AML-193 (cell line): ENCODE data around the gene ADGRD2.

ENCODE experiments used
- DNase-seq, 2 experiments: peaks; one replicate each; lab custom pipeline; 2025; lab: John Stamatoyannopoulos, UW

The ADGRD2 gene

GRCh38 chr9:124479947-124480620 is 29.8 kb downstream of the ADGRD2 start:
- no peak for DNase-seq

DNA sequence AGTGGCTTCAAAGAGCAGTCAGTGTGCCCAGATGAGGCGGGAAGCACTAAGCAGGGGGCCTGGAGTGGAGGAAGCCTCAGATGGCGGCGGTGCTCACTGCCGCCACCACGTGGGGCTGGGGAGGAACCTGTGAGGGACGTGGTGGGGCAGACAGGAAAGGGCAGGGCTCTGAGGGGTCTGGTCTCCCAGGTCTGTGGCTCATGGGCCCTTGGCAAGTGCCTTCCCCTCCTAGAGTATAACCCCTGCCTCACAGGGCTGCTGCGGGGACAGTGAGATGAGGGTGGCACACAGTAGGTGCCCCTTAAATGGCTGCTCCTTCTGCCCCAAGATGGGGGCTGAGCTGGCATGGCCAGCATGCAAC is 30.4 kb downstream of the ADGRD2 start:
- no peak for DNase-seq

GRCh38 chr9:124481115-124481514 is 30.9 kb downstream of the ADGRD2 start:
- peak in 1 of 2 experiments; percentile 2 for DNase-seq

DNA sequence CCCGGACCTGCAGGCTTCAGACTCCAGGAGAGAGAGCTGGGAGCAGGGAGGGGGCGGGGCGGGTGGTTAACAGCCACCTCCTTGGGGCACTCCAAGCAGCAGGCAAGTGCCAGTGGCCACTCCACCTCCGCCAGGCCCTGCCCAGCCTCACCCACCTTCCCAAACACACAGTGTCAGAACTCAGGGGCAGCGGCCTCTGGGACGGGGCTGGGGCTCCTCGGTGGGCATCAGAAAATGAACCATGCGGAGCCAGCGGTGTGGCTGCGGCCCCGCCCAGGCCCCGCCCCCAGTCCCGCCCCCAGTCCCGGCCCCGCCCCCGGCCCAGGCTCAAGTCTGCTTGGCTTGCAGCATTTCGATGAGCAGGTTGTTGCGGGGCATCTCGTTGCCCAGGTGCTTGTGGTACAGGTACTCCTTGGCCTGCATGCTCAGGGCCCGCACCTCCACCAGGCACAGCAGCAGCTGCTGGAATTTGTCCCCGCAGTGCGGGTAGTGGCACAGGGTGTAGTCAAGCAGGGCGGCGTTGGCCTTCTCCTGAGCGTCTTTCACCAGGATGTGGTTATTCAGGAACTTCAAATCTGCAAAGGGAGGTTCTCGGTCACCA is 32.3 kb downstream of the ADGRD2 start:
- DNase-seq = no peak

DNA sequence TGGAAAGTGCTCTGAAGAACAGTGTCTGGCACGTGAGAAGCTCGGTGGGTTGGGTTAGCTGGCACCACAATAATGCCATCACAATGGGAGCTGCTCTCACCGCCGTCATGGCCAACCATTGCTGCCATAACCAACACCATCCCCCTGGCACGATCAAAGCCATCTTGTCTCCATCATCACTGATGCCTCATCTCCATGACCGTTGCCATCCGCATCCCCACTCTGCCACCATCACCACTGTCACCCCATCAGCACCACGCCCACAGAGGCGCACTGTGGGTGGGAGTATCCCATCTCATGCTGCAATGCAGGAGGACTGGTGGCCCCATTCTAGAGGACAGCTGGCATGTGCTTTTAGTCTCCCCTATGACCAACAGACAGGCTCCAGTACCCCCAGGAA is 33.2 kb downstream of the ADGRD2 start:
- no peak for DNase-seq

DNA sequence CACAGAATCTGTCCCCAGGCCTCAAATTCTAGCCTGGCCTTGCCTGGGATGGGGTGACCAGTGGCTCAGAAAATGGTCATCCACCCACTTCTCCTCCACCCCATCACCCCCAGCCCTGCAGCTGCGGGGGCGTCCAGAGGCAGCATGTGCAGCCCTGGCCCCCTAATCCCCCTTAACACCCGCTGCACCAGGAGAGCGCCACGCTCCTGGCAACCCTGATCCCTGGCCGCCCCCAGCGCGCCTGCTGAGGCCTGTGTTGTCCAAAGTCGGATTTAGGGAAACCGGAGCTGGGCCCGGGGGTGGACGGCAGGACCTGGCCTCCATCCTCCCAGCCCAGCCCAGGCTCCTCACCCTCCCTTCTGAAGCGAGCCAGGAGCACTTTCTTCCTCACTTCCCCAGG is 35.0 kb downstream of the ADGRD2 start:
- DNase-seq = no peak

DNA sequence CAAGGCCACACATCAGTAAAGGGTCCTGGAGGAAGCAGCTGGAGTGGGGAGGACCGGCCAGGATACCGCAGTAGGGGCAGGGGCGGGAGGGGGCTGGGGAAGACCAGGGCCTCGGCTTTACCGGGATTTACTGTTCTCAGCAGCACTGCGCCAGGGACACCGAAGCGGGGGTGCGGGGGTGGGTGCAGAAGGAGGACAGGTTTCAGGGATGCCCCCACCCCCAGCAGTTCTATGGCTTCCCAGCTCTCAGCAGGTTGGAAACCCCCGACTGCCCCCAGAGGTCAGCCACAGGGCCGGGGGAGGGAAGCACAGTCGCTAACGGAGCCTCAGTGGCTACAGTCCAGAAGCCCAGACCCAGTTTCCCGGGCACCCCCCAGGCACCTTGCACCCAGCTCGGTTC is 35.7 kb downstream of the ADGRD2 start:
- no peak for DNase-seq

GRCh38 chr9:124486778-124487259 is 36.6 kb downstream of the ADGRD2 start:
- DNase-seq = no peak

DNA sequence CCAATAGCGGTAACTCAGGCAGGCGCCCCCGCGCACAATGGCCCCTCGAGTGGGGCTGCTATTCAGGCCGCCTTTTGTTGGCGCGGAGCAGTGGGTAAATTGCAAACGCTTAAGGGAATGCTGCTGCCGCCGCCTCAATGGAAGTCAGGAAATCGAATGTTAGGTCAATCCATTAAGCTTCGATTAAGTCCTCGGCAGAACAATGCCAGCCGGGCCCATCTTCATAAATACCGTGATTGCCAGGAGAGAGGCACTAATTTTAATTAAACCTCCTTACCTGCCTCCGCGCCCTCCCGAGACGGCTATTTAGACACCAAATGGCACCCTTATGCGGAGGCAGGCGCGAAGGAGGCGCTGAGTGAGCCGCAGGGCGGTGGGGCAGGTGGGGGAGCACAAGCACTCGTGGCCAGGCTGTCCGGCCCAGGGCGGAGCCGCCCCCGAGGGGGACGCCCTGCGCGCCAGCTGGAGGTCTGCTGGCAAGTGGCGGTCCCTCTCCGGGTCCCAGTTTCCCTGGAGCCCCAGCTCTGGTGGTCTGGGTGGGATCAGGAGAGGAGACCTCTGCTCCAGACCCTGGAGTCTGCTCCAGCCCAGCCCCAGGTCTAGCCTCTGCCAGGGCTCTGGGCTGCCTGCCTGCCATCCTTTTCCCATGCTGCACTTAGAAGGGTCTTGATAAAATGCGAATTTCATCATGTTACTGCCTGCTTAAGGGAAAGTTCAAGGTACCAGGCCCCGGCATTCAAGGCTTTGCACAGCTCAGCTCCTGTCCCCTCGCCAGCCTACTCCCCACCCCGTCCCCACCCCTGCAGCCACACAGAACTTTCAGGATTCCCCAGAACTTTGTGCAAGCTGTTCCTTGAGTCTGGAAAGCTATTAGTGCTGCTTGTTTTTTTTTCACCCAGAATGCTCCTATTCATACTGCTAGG is 37.3 kb downstream of the ADGRD2 start:
- DNase-seq = no peak

DNA sequence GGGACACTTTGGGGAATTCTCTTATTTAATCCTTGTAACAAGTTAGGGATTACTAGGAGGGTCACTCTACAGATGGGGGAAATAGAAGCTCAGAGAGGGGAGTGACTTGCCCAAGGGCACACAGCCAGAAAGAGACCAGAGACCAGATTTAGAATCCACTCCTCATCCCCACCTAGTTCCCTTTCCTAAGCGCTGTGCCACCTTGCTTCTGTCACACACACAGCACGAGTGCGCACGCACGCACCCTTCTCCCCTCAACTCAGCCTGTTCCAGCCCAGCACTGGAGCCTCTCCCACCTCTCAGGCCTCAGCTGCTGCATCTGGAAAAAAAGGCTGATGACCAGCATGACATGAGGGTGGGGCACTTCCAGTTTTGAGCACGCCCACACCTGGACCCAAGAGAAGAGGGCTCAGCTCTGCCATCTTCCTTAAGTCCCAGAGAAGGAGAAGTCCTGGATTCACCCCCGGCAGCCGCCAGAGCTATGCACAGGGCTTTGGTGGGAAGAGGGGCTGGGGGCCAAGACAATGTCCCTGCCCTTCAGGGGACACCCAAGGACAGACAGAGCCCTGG is 38.5 kb downstream of the ADGRD2 start:
- no peak for DNase-seq

DNA sequence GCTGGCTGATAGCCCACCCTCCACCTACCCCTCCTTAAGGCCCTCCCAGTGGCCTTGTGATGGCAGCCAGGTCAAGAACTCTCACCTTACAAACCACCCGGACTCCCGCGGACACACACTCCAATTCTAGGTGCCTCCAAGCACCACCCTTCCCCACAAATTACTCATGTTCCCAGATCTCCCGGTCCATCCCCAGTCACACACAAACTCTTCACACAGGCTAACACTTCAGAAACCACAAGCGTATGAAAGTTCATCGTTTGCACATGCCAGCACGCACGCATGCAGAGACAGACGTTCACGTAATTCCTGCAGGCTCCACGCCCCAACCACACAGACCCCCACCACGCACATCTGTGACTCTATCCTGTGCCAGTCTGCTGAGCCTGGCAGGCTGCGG is 39.0 kb downstream of the ADGRD2 start:
- DNase-seq = no peak

DNA sequence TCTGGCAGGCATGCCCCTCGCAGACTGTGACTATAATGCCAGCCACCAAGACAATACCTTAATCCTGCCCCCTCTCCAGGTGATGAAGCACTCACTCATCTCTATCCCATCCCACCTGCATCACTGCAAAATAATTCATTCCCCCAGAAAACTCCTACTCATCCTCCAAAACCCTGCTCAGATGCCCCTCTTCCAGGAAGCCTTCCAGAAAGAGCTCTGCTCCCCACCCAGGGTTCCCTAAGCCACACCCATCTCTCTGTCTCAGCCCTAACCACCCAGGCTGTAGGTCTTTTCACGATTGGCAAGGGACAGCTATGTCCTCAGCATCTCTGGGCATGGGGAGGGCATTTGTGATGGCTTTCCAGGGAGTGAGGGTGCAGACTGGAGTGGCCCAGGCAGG is 39.8 kb downstream of the ADGRD2 start:
- DNase-seq = no peak

DNA sequence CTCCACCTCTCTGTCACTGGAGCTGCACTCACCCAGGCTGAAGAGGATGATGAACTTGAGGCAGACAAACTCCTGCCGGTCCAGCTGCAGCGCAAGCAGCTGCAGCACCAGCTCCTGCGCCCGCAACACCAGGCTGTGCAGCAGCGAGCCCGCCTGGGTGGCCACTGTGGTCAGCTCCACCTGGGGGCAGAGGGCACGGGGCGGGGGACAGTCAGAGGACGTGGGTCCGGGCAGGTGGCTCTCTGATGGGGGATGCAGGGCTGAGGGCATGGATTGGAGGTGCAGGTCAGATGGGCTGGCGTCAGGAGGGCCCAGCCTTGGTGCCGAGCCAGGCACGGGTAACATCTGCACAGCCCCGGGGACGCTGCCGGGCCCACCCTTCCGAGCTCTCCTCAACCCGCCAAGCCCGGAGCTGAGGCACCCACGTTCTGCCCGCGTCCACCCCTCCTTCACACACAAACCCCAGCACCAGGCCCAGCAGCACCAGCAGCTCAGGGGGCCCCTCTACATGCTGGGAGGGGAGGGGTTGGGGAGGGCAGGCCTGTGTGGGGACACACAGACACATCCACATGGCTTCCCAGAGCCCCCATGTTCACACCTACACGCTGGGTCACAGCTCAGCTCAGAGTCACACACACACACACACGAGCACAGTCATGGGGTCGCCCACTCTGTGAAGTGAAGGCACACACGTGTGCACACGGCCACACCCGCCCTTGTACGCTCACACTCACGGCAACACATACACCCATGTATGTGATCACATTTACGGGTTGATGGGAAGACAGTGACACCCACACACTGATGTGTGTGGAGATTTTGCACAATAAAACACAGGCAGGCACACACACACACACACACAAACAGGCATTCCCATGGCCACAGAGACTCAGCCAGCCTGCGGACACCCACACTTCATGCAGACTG is 41.1 kb downstream of the ADGRD2 start:
- DNase-seq = no peak

DNA sequence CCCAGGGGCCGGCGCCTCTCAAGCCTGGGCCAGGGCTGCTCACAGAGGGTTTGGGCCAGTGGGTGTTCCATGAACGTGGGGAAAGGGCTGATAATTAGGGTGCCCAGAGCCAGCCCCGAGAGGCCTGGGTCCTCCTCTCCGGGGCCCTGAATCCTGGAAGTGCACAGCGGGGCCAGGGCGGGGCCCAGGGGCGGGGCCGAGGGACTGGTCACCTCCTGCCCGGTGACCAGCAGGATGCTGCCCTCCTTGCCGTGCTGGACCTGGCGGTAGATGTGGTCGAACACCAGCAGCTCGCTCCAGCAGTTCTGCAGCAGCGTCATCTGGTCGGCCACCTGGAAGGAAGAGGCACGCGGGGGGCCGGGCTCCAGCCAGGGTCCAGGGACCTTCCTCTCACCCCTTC is 42.6 kb downstream of the ADGRD2 start:
- DNase-seq = no peak

DNA sequence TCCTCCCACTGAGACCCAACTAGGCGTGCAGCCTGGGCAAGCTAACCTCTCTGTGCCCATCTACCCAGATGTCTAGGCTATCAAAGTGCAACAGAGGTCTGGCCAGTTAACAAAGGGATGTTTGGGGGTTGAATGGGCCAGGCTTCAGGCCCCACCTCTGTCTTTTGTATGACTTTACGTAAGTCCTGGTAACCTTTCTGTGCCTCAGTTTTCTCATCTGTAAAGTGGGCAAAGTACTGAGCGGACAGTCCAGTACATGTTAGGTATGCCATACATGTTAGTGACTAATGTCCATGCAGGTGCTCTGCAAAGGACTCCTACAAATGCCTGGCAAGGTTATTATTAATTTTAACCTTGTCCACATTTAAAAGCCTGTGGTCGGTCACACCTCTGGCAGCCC is 43.0 kb downstream of the ADGRD2 start:
- DNase-seq = no peak

- DNase-seq = no peak
These were observed 43.7 kb downstream of the ADGRD2 start for GRCh38 chr9:124493794-124494479.

GRCh38 chr9:124495126-124496074 is 45.1 kb downstream of the ADGRD2 start:
- DNase-seq = no peak

GRCh38 chr9:124496075-124496449 is 45.8 kb downstream of the ADGRD2 start:
- no peak for DNase-seq

DNA sequence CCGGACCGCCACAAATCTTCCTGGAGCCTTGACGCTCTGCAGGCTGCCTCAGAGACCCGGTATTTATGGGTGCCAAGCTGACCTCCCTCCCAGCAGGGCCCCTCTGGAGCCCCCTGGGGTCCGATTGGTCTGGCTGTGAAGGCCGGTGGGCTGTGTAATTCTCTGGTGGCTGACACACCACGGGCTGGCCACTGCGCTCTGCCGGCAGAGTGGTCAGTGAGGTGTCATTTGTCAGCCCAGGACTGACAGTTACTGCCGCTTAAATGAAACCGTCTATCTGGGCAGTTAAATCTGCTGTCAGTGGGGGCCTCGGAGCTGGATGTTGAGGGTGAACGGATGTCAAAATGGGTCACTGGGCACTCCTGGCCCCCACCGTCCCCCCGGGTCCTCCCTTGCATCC is 46.2 kb downstream of the ADGRD2 start:
- DNase-seq = no peak

DNA sequence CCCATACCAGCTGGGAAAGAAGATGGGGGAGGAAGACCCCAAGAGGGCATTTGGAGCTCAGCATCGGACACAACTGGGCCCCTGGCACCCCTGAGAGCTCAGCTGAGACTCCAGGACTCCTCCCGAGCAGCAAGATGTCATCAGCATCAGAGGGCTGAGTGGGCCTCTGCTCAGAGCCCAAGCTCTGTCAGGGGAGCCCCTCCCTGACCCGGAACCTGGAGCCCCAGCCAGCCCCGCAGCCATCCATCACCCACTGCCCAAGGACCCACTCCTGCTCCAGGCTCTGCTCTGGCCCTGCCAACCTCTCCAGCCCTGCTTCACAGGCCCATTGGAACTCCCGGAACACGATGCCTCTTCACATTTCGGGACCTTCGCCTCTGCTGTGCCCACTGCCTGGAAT is 47.2 kb downstream of the ADGRD2 start:
- DNase-seq = no peak
